Cortex of kidney (tissue), 1 donor: ENCODE results near the gene SERPINH1.
"Not testable (repeated sequence)": the region's sequence is repeated elsewhere in the genome, so short reads cannot be mapped to it uniquely, and the experiment has no call there.

Experiments used
- DNase-seq: peaks from one replicate; lab custom pipeline; 2025; lab: John Stamatoyannopoulos, UW

The SERPINH1 gene

DNA sequence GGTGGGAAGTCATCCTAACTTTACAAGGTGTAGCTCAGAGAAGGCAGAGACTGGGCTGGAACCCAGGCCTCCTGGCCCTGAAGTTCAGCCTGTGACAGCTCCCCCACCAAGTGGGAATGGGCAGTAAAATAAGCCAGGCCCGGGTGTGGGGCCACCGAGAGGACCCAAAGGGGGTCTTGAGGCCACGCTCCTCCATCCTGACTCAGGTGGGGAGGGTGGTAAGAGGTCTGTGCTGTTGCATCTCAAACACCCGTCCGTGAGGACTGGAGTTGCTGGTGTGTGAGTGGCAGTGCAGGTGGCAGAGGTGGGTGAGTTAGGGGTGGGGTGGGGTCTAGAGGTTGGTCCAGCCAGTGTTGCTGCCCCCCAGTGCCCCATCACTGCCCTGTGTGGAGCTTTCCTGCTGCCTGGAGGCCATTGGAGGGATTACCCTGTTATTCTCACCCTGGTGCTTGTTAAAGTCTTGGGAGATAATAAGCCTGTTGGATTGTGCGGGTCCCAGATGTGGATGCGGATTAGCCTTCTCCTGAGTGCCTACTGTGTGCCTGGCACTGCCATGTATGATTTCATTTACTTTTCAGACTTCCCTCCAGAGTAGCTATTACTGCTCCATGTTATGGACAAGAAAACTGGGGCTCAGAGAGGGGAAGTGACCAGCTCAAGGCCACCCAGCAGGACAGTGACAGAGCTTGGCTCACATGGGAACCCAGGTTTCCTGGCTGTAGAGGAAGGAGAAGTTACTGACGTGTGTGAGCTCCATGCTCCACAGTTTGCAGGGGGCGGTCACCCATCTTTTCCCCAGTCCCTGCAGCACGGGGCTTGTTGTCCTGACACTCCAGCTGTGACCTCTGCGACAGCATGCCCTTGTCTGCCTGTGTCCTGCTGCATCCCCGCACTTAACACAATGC is 12.9 kb downstream of the SERPINH1 start:
- DNase-seq: no peak

- DNase-seq: no peak
Observed at GRCh38 chr11:75576017-75576416, 14.0 kb downstream of the SERPINH1 start.

DNA sequence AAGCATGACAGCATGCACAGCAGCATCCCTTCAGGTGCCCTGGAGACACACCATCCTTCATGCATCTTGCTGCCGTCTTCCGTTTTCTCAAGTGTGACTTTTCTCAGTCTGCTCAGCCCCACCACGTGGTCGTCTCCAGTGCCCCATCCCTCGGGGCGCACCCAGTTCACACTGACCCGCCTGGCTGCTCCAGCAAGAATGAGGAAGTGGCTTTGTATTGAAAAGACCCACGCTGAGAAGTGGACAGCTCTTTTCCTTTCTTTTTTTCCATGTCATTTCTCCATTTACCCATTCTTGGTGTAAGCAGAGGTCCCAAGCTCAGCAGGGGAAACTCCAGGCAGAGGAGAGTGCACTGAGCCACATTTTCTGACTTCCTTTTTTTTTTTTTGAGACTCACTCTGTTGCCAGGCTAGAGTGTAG is 14.5 kb downstream of the SERPINH1 start:
- DNase-seq: no peak

- no peak for DNase-seq
Observed at GRCh38 chr11:75577207-75577606, 15.2 kb downstream of the SERPINH1 start.

DNA sequence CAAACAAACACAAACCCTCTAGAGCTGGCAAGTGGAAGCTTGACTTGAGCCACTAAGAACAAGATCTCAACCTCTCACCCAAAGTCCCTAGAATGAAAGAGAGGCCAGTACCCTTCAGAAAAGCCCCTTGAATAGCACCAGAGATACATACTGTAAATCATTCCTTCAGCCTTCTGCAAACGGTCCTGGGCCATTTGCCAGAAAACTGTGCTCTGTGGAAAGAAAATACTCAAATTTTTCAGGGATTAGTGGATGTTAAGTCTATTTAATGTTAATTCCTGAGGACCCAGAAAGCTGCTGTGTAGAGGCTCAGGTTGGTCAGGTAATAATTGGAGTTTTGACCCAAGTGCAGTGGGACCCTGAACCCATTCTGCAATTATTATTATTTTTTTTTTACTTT is 16.9 kb downstream of the SERPINH1 start:
- DNase-seq: no peak

- DNase-seq: no peak
Observed at GRCh38 chr11:75579841-75580240, 17.8 kb downstream of the SERPINH1 start.

DNA sequence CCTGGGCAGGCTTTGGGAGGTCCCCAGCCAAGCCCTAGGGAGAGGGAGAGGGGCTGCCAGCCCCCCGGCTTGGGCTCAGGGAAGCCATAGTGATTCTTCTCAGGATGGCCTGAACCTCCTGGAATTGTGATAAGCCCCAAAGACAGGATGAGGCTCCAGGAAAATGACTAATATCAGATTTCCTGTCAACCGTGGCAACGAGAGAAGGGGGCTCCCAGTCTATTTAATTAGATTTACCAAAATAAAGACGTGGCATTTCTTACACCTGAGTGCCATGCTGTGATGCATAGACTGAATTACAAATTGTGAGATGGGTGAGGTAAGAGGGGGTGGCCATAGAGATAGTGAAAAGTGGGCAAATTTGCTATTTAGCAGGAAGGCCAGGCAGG is 20.4 kb downstream of the SERPINH1 start:
- DNase-seq: no peak

GRCh38 chr11:75582895-75583717 is 21.1 kb downstream of the SERPINH1 start:
- no peak for DNase-seq

GRCh38 chr11:75583718-75584658 is 21.9 kb downstream of the SERPINH1 start:
- DNase-seq: no peak

DNA sequence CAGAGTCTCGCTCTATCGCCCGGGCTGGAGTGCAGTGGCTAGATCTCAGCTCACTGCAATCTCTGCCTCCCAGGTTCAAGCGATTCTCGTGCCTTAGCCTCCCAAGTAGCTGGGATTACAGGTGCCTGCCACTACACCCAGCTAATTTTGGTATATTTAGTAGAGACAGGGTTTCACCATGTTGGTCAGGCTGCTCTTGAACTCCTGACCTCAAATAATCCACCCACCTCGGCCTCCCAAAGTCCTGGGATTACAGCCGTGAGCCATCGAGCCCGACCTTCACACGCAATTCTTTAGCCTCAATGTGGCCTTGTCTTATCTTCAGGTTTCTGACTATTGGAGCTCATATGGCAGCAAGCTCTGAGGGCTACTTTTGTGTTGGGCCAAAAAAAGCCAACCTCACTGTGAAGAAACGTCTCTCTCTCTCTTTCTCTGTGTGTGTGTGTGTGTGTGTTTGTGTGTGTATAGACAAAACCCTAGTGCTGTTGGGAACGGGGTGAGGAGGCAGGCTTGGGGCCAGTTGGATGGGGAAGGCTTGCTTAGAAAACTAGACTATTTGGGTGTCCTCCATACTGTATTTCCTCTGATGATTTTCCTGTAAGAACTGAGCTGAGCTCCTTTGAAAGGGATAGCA is 22.7 kb downstream of the SERPINH1 start:
- not testable (repeated sequence) for DNase-seq

DNA sequence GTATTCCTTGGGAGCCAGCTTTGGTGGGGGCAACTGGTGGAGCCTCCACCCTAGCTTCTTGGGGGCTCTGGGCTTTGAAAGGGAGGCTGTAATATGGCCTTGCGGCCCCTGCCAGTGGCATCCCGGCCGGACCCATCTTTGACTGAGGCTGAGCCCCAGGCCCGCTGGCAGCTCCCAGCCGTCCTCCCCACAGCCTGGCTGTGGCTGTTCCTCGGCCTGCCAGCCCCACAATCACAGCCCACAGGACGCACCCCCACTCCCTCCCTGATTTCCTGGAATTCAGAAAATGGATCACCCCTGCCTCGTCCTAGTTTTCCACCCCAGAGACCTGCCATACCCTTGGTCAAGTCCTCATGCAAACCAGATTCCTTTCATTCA is 23.2 kb downstream of the SERPINH1 start:
- DNase-seq: no peak

DNA sequence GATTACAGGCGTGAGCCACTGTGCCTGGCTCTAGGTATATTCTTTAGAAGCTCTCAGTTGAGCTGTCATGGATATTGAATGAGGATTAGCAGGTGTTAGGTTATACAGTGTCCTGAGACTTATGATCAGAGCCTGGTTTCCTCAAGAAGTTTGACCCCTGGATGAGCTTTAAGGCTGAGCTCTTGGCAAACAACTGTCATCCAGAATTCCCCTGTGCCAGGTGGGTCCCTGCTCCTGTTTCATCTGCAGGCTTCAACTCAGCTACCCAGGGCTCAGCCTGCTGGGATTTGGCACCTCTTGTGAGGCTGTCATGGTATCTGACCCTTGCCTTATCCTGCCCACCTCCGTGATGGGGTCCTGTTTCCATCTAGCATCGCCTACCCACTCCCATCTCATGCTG is 24.3 kb downstream of the SERPINH1 start:
- no peak for DNase-seq

DNA sequence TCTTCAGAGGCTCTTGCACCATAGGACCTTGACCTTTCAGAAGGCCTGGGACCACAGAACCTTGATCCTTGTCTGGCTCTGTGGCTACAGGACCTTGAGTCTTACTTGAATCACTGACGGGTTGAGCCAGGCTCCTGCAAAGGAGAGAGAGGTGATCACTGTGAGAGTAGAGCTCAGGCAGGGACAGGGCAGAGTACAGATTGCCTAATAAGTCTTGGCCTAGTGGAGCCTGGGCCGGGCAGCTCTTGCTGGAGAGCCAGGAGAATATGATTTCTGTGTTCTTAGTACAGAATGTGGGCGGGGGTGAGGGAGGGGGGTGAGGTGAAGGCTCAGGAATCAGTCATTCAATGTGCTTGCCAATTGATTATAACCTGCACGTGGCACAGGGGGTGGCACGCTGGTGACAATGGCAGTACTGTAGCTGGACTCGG is 26.0 kb downstream of the SERPINH1 start:
- no peak for DNase-seq

DNA sequence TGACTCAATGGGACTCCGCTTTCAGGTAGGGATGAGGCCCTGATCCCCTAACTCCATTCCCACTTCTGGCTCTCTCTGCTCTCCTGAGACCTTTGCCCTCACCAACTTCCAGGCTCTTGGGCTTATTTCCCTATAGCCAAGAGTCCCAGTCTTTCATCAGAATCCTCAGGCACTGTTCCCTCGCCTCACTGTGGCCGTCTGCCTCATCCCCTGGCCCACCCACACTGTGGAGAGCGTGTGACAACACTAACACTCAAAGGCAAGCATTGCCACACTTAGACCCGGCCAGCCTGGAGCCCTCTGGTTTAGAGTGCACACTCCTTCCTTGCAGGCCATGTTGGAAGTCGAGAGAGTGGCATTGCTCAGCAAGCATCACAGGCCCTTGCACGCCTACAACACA is 27.0 kb downstream of the SERPINH1 start:
- DNase-seq: no peak

GRCh38 chr11:75589933-75590332 is 27.9 kb downstream of the SERPINH1 start:
- DNase-seq: no peak

- DNase-seq: no peak
Observed at GRCh38 chr11:75591371-75591770, 29.3 kb downstream of the SERPINH1 start.

DNA sequence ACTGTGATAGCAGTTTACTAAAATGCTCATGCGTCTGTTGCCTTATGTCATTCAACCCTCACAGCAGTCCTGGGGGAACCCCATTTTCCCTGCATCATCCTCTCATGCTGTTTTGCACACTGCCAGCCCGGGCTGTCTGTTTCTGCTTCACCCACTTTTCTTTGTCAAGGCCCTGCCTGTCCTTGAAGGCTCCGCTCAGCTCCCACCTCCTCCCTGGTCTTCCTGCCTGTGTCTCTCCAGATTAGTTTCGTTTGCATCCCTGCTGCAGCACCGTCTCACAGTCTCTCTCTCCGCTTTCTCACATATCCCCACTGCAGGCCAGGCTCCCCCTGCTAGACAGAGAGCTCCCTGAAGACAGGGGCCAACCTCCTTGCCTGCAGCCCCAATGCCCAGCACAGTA is 29.9 kb downstream of the SERPINH1 start:
- DNase-seq: no peak

DNA sequence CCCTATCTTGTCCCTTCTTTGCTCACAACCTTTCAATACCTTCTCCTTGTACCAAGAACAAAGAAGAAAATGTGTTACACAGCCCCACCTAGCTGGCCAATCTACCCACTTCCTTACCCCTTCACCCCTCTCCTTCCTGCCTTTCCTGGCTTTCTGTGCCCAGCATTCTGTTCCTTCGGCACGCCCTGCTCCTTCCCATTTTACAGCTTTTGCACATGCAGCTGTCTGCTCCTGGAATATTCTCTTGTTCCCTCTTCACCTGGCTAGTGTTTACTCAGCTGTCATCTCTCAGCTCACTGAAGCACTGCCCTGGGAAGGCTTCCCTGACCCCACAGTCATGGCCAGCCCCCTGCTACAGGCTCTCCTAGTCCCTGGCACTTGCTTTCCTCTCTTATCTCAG is 30.7 kb downstream of the SERPINH1 start:
- DNase-seq: no peak

DNA sequence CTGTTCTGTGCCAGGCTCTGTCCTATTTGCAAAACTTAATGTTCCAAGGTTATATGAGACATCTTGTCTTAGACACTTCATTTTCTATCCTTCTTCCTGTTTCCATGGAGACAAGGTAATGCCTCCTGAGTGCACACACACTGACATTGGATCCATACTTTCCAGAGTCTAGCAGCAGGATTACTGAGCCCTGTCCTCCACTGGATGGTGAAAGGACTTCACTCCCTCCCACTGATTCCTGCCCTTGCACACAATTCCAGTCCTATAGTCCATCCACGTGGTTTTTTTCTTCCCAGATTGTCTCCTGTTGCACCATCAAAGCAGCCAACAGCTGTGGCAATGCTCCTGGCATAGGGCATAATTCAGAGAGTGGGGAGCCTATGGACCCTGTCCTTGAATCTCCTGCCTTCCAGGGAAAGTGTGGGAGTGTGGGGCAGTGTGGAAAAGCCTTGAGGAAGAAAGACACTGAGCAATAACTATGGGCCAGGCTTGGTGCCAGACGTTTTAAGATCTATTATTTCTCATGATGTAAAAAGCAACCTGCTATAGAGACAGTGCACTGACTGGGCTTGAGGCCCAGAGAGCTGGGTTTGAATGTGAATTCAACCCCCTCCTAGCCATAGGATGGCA is 31.3 kb downstream of the SERPINH1 start:
- DNase-seq: no peak

DNA sequence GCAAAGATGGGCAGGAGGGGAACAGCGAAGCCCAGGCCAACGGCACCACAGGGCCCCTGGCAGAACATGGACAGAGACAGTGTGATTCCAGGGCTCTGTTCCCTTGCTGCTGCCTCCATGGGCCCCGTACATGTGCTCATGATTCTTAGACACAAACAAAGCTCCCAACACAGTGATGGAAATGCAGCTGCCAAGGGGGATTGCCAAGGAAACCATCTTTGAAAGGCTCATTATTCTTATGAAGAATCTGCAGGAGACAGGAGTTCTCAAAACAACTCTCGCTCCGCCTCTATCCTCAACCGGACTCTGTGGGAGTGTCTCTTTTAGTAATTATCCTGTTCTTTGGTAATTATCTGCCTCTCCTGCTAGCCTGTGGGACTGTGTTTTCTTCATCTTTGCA is 32.2 kb downstream of the SERPINH1 start:
- DNase-seq: no peak

DNA sequence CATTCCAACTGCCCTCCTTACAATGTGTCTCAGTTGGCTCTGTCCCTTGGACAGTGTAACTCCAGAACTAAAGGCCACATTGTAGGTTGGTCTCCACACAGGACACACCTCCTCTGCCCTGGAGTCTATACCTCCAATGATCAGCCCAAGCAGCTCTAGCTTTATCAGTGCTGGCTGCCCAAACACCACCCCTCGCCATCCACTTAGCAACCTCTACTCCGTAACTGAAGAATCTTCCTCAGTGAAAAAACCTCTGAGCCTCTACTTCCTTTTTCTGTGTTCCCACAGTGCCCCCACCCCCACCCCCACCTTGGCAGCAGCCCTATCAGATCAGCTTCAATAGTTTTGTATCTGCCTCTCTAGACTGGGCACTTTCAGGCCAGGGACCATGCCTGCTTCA is 33.4 kb downstream of the SERPINH1 start:
- no peak for DNase-seq
